GM13976 (cell line): ENCODE data around the gene SCT.

Source experiments
- DNase-seq: peaks from one replicate; pipeline ENCODE4 v3.0.0; 2012; ENCODE audit warnings: low spot score
- CTCF ChIP-seq: IDR thresholded peaks from 2 replicates; pipeline ENCODE4 v1.5.1; 2012; ENCODE audit warnings: borderline replicate concordance, mild to moderate bottlenecking; ENCODE audit not compliant: insufficient read depth; ENCODE audit errors: extremely low read depth, missing control alignments, control extremely low read depth
- in situ Hi-C: fragments of 300-500 bp; cut with MboI; formaldehyde crosslinking; loops from one replicate; pipeline ENCODE4 v1.12.0; 2022; ENCODE audit warnings: low sequenced_read_pairs, mixed read lengths, inconsistent platforms; ENCODE audit not compliant: unreplicated experiment

The SCT gene

GRCh38 chr11:577611-577894, 49.4 kb downstream of the SCT start:
- in situ Hi-C loops = no loop called here
- TF ChIP-seq CTCF = no peak
- no peak for DNase-seq

DNA sequence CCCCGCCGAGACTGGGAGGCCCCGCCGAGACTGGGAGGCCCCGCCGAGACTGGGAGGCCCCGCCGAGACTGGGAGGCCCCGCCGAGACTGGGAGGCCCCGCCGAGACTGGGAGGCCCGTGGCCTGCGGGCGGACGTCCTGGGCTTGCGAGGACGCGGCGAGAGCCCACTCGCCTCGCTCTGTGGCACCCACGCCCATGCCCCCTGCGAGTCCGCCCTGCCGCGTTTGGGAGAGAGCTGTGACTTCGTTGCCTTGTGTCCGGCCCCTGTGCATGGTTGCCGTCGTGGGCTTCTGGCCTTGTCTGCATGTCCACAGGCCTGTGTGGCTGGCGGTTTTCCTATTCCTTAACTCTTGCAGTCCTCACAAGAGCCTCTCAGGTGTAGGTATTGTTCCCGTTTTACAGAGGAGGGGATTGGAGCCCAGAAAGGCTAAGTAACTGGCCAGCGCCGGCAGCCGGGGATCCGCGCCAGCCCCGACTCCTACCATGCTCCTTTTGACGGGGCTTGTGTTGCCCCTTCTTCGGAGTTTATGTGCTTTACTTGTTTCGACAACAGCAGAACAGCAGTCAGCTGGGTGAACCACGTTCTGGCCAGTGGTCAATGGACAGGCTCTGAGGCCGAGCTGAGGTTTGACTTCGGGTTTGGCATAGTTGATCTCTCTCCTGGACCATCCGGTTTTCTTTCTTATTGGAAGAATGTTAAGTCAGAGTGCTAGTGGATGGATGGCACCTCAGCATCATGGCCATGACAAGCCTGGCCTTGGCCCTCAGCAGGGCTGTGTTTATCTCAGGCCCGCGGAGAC, 50.0 kb downstream of the SCT start:
- DNase-seq = no peak
- no peak for TF ChIP-seq CTCF
- in situ Hi-C loops = no loop called here
